Upper lobe of left lung (tissue), 6 donors: ENCODE results near the gene SAPCD2. TPM values are rescaled to one million over a fixed set of nuclear protein-coding genes. Genes with fewer than 3 reads are reported as not detected.

Experiments
- ATAC-seq, 2 donors: fragments of 200-7000 bp; cut with Tn5 transposase; one replicate each; pipeline ENCODE4 v1.9.1; 2022; ENCODE audit warnings: mild to moderate bottlenecking in 2 of 2, moderate library complexity in 2 of 2; ENCODE audit not compliant: low FRiP score in 2 of 2
- DNase-seq, 2 donors: peaks; one replicate each; pipeline ENCODE4 v3.0.0-alpha.2; 2019 to 2020
- H3K27ac ChIP-seq, 4 donors: fragments of 200-600 bp; sonication (generic); one replicate each; pipeline ENCODE4 v1.5.1; 2016 to 2019
- H3K27me3 ChIP-seq, 4 donors: fragments of 200-600 bp; sonication (generic); one replicate each; pipeline ENCODE4 v1.5.1; 2017 to 2019
- H3K36me3 ChIP-seq, 4 donors: fragments of 200-600 bp; sonication (generic); one replicate each; pipeline ENCODE4 v1.5.1; 2016 to 2019
- H3K4me1 ChIP-seq, 4 donors: fragments of 200-600 bp; sonication (generic); one replicate each; pipeline ENCODE4 v1.5.1; 2018 to 2019
- H3K4me3 ChIP-seq, 4 donors: fragments of 200-600 bp; sonication (generic); one replicate each; pipeline ENCODE4 v1.5.1; 2017 to 2019; ENCODE audit warnings: mild to moderate bottlenecking in 2 of 4, moderate library complexity in 1 of 4
- H3K9me3 ChIP-seq, 4 donors: fragments of 200-600 bp; sonication (generic); one replicate each; pipeline ENCODE4 v1.5.1; 2018 to 2019
- EP300 ChIP-seq, 4 donors: sonication (generic); formaldehyde crosslinking; IDR thresholded peaks; one replicate each; pipeline ENCODE4 v1.5.1; 2017; ENCODE audit warnings: antibody characterized with exemption in 4 of 4, control low read depth in 2 of 4
- POLR2A ChIP-seq, 4 donors: fragments of 450-650 bp; IDR thresholded peaks; one replicate each; pipeline ENCODE4 v1.5.1; 2016 to 2017; ENCODE audit warnings: antibody characterized with exemption in 4 of 4, mild to moderate bottlenecking in 2 of 4
- POLR2AphosphoS5 ChIP-seq, 2 donors: sonication (generic); formaldehyde crosslinking; IDR thresholded peaks; one replicate each; pipeline ENCODE4 v1.5.1; 2017; ENCODE audit warnings: antibody characterized with exemption in 2 of 2
- WGBS, 2 donors: methylation state at CpG; one replicate each; pipeline ENCODE4 v1.1.5; 2017 to 2018; 5-methylcytosine and 5-hydroxymethylcytosine counted together
- small RNA-seq, 4 donors: library from RNA; depleted of rRNA; stranded (forward); fragments of <200 nt; gene quantifications; one replicate each; pipeline ENCODE3, GENCODE V24; 2016
- total RNA-seq, 6 donors: library from RNA; depleted of rRNA in 4 of 6; stranded (reverse); fragments of >200 nt in 4 of 6; gene quantifications; one replicate each; pipeline versions ENCODE4 v1.1.0 to v1.2.1, GENCODE V29; 2016 to 2021
- TF ChIP-seq, protein P1 (sequence below), 6 experiments: fragments of 450-650 bp in 4 of 6; fragments of 200-600 bp in 2 of 6; sonication (generic) in 2 of 6; IDR thresholded peaks; one replicate each; pipeline ENCODE4 v1.5.1; 2016 to 2019; ENCODE audit warnings: antibody characterized with exemption in 6 of 6
- donor health status: DM: no; HTN: no; CAD: no; lungs with moderate emphysema.
- donor health status: DM: no; HTN: yes; CAD: no; lungs with severe emphysema.

SAPCD2 gene
- total RNA-seq, 6 donors from 2014 or later: 0.69 to 6.8 (median 1.4) TPM

DNA sequence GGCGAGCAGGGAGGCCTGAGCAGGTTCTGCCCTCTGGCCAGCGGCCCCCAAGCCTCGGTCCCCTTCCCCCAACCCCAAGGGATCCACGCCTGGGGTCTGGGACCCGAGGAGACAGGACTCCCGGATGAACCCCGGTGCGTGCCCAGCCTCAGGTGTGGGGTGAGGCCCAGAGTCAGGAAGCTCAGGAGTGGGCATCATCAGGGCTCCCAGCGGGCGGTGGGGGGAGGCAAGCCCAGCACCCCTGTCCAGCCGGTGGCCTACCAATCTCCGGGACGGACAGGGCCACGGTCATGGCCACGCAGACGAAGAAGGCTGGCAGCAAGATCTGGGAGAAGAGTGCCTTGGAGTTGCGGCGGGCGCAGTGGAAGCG, 56.8 kb downstream of the SAPCD2 start:
- ATAC-seq (no peak), DNase-seq (peak in 1 of 2 donors; percentile 75)
- Histone ChIP-seq H3K27ac (no peak overlapping the region), H3K9me3 (no peaks in the 10 kb centered on the region), H3K36me3 (peaks cover 0 to 78% (median 53%) of the 10 kb centered on the region in 4 donors), H3K27me3 (no peaks in the 10 kb centered on the region), H3K4me1 (no peaks in the 10 kb centered on the region), H3K4me3 (no peak overlapping the region)
- 93 to 96% methylated on average over 12 of the region's 20 CpGs for WGBS, 2 donors
- TF ChIP-seq POLR2AphosphoS5 (IDR thresholded peaks at IDR 0.05): no peak
- TF ChIP-seq EP300 (IDR thresholded peaks at IDR 0.05): no peak
- TF ChIP-seq, protein P1, sequence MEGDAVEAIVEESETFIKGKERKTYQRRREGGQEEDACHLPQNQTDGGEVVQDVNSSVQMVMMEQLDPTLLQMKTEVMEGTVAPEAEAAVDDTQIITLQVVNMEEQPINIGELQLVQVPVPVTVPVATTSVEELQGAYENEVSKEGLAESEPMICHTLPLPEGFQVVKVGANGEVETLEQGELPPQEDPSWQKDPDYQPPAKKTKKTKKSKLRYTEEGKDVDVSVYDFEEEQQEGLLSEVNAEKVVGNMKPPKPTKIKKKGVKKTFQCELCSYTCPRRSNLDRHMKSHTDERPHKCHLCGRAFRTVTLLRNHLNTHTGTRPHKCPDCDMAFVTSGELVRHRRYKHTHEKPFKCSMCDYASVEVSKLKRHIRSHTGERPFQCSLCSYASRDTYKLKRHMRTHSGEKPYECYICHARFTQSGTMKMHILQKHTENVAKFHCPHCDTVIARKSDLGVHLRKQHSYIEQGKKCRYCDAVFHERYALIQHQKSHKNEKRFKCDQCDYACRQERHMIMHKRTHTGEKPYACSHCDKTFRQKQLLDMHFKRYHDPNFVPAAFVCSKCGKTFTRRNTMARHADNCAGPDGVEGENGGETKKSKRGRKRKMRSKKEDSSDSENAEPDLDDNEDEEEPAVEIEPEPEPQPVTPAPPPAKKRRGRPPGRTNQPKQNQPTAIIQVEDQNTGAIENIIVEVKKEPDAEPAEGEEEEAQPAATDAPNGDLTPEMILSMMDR (IDR thresholded peaks at IDR 0.05): no peak
- TF ChIP-seq POLR2A (IDR thresholded peaks at IDR 0.05): no peak

DNA sequence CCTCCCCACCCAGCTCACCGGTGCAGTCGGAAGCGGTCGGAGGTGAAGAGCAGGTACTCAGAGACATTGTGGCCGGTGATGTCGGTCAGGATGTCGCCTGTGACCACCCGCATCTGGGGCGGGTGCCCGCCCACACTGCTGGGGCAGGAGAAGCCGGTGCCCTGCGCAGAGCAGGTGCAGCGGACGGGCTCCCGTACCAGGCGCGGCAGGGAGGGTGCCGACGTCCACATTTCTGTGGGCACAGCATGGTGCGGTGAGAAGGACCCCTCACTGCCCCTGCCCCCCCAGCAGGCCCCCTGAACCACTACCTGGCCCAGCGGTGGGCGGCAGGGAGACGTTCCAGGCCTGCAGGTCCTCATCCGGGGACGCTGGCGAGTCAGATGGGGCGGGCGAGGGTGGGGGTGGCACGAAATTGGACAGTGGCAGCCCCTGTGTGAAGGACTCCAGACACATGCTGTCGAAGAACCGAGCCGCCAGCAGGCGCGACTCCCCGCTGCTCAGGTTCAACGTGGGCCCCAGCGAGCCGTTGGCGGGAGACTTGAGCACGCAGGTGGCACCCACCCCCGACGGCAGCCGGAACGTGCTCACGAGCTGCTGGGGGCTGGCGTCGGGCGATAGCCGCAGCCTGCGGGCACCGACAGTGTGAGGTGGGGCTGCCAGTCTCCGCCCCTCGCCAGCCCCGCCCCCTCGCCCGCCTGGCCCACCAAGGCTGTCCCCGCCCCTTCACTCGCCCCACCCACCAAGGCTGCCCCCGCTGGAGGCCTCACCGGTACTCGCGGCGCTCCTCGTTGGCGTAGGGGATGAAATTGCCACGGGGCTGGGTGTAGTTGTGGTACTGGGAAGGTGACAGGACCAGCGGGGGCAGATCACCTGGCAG, 57.4 kb downstream of the SAPCD2 start:
- Histone ChIP-seq H3K4me1 (no peaks in the 10 kb centered on the region), H3K27ac (no peak overlapping the region), H3K9me3 (no peaks in the 10 kb centered on the region), H3K27me3 (no peaks in the 10 kb centered on the region), H3K36me3 (peaks cover 0 to 79% (median 54%) of the 10 kb centered on the region in 4 donors), H3K4me3 (no peak overlapping the region)
- 86 to 95% methylated on average over 7 to 53 of the region's 67 CpGs for WGBS, 2 donors
- peak in 1 of 2 donors; percentile 82 for DNase-seq
- ATAC-seq: no peak
- TF ChIP-seq, protein P1 (IDR thresholded peaks at IDR 0.05): no peak
- TF ChIP-seq EP300 (IDR thresholded peaks at IDR 0.05): no peak
- TF ChIP-seq POLR2AphosphoS5 (IDR thresholded peaks at IDR 0.05): no peak
- no peak for TF ChIP-seq POLR2A (IDR thresholded peaks at IDR 0.05)

Small RNA genes within 50 kb of the gene (small RNA-seq; reads per million reads assigned to genes)
- gene RF00153: 0 reads per million in 4 donors

Other genes with a start within 250 kb of the SAPCD2 start
- 1 to 10 TPM; 1.4 to 7.3 (median 3.0) TPM for gene AJM1, start 228.1 kb downstream of the SAPCD2 start, total RNA-seq
- gene PHPT1, start 221.1 kb downstream of the SAPCD2 start, total RNA-seq: 100 to 1,000 TPM in 1 of 6 donors, 10 to 100 TPM in 5; 51.3 to 135 (median 64.1) TPM
- gene MAMDC4, start 218.2 kb downstream of the SAPCD2 start, total RNA-seq: 10 to 100 TPM in 3 of 6 donors, 1 to 10 TPM in 3; 2.1 to 18.9 (median 11.0) TPM
- 100 to 1,000 TPM; 137 to 312 (median 282) TPM for gene EDF1, start 204.2 kb downstream of the SAPCD2 start, total RNA-seq
- gene TRAF2, start 184.0 kb downstream of the SAPCD2 start, total RNA-seq: 10 to 100 TPM; 10.6 to 20.8 (median 13.4) TPM
- gene FBXW5, start 125.8 kb downstream of the SAPCD2 start, total RNA-seq: 100 to 1,000 TPM in 5 of 6 donors, 10 to 100 TPM in 1; 93.3 to 191 (median 153) TPM
- gene C8G, start 125.3 kb downstream of the SAPCD2 start, total RNA-seq: 1 to 10 TPM in 3 of 6 donors, not detected in 3; 1.8 to 4.4 (median 2.1) TPM
- 1 to 10 TPM in 4 of 6 donors, under 1 TPM in 1, not detected in 1; 0.89 to 5.2 (median 2.3) TPM for gene LCN12, start 118.3 kb downstream of the SAPCD2 start, total RNA-seq
- 100 to 1,000 TPM in 5 of 6 donors, 10 to 100 TPM in 1; 31.7 to 395 (median 246) TPM for gene PTGDS, start 93.1 kb downstream of the SAPCD2 start, total RNA-seq
- 1 to 10 TPM in 4 of 6 donors, under 1 TPM in 1, not detected in 1; 0.61 to 6.3 (median 1.8) TPM for gene LCNL1, start 87.6 kb downstream of the SAPCD2 start, total RNA-seq
- gene PAXX, start 78.1 kb downstream of the SAPCD2 start, total RNA-seq: 100 to 1,000 TPM in 1 of 6 donors, 10 to 100 TPM in 5; 41.8 to 150 (median 52.8) TPM
- gene CLIC3, start 74.0 kb downstream of the SAPCD2 start, total RNA-seq: 100 to 1,000 TPM in 2 of 6 donors, 10 to 100 TPM in 4; 41.9 to 132 (median 85.2) TPM
- 10 to 100 TPM; 14.7 to 49.2 (median 29.6) TPM for gene ABCA2, start 42.3 kb downstream of the SAPCD2 start, total RNA-seq
- 1 to 10 TPM in 4 of 6 donors, under 1 TPM in 1, not detected in 1; 0.94 to 2.3 (median 2.0) TPM for gene FUT7, start 38.5 kb downstream of the SAPCD2 start, total RNA-seq
- 100 to 1,000 TPM in 2 of 6 donors, 10 to 100 TPM in 4; 26.7 to 199 (median 73.2) TPM for gene NPDC1, start 24.4 kb downstream of the SAPCD2 start, total RNA-seq
- gene ENTPD2, start 16.5 kb downstream of the SAPCD2 start, total RNA-seq: under 1 TPM in 4 of 6 donors, not detected in 2; 0.34 to 0.98 (median 0.55) TPM
- 10 to 100 TPM; 10.5 to 69.1 (median 34.0) TPM for gene UAP1L1, start 7.0 kb upstream of the SAPCD2 start, total RNA-seq
- 10 to 100 TPM; 38.0 to 97.4 (median 54.1) TPM for gene MAN1B1, start 16.4 kb upstream of the SAPCD2 start, total RNA-seq
- gene DPP7, start 44.2 kb upstream of the SAPCD2 start, total RNA-seq: 100 to 1,000 TPM; 108 to 394 (median 229) TPM
- gene GRIN1, start 68.6 kb upstream of the SAPCD2 start, total RNA-seq: 1 to 10 TPM in 1 of 6 donors, under 1 TPM in 2, not detected in 3; 0.17 to 2.1 (median 0.49) TPM
- 1 to 10 TPM in 3 of 6 donors, under 1 TPM in 1, not detected in 2; 0.46 to 6.3 (median 1.7) TPM for gene LRRC26, start 99.5 kb upstream of the SAPCD2 start, total RNA-seq
- not detected for gene TMEM210, start 101.5 kb upstream of the SAPCD2 start, total RNA-seq
- gene ANAPC2, start 118.0 kb upstream of the SAPCD2 start, total RNA-seq: 100 to 1,000 TPM in 1 of 6 donors, 10 to 100 TPM in 5; 31.9 to 174 (median 67.3) TPM
- gene SSNA1, start 118.1 kb upstream of the SAPCD2 start, total RNA-seq: 100 to 1,000 TPM in 1 of 6 donors, 10 to 100 TPM in 5; 39.8 to 110 (median 73.0) TPM
- 10 to 100 TPM; 18.9 to 33.1 (median 27.1) TPM for gene TPRN, start 130.2 kb upstream of the SAPCD2 start, total RNA-seq
- gene TMEM203, start 135.1 kb upstream of the SAPCD2 start, total RNA-seq: 10 to 100 TPM; 17.8 to 35.5 (median 31.1) TPM
- gene NDOR1, start 135.1 kb upstream of the SAPCD2 start, total RNA-seq: 10 to 100 TPM in 4 of 6 donors, 1 to 10 TPM in 2; 7.7 to 54.5 (median 18.5) TPM
- 10 to 100 TPM in 1 of 6 donors, 1 to 10 TPM in 5; 2.3 to 12.6 (median 4.5) TPM for gene RNF208, start 151.7 kb upstream of the SAPCD2 start, total RNA-seq
- 1 to 10 TPM in 2 of 6 donors, under 1 TPM in 3, not detected in 1; 0.20 to 2.0 (median 0.97) TPM for gene CYSRT1, start 154.6 kb upstream of the SAPCD2 start, total RNA-seq
- under 1 TPM in 3 of 6 donors, not detected in 3; 0.46 to 0.59 (median 0.57) TPM for gene RNF224, start 156.9 kb upstream of the SAPCD2 start, total RNA-seq
- under 1 TPM in 2 of 6 donors, not detected in 4; 0.10 to 0.17 TPM for gene SLC34A3, start 160.3 kb upstream of the SAPCD2 start, total RNA-seq
- 100 to 1,000 TPM; 120 to 539 (median 227) TPM for gene TUBB4B, start 170.7 kb upstream of the SAPCD2 start, total RNA-seq
- under 1 TPM in 1 of 6 donors, not detected in 5; 0.23 TPM for gene STPG3, start 180.7 kb upstream of the SAPCD2 start, total RNA-seq
- gene NELFB, start 184.8 kb upstream of the SAPCD2 start, total RNA-seq: 10 to 100 TPM; 31.8 to 55.6 (median 49.8) TPM
- gene TOR4A, start 207.2 kb upstream of the SAPCD2 start, total RNA-seq: 10 to 100 TPM; 31.5 to 62.6 (median 39.2) TPM
- gene NRARP, start 231.7 kb upstream of the SAPCD2 start, total RNA-seq: 10 to 100 TPM in 3 of 6 donors, 1 to 10 TPM in 3; 3.1 to 26.9 (median 9.5) TPM